HG03342 (cell line): ENCODE measurements around the gene KCNK10.
"Not testable (repeated sequence)": the region's sequence is repeated elsewhere in the genome, so short reads cannot be mapped to it uniquely, and the experiment has no call there.

ENCODE experiments used
- ATAC-seq: cut with Tn5 transposase; IDR thresholded peaks from one replicate; pipeline ENCODE4 v1.9.1; 2021; ENCODE audit warnings: mild to moderate bottlenecking, moderate library complexity; ENCODE audit not compliant: unreplicated experiment

The KCNK10 gene

DNA sequence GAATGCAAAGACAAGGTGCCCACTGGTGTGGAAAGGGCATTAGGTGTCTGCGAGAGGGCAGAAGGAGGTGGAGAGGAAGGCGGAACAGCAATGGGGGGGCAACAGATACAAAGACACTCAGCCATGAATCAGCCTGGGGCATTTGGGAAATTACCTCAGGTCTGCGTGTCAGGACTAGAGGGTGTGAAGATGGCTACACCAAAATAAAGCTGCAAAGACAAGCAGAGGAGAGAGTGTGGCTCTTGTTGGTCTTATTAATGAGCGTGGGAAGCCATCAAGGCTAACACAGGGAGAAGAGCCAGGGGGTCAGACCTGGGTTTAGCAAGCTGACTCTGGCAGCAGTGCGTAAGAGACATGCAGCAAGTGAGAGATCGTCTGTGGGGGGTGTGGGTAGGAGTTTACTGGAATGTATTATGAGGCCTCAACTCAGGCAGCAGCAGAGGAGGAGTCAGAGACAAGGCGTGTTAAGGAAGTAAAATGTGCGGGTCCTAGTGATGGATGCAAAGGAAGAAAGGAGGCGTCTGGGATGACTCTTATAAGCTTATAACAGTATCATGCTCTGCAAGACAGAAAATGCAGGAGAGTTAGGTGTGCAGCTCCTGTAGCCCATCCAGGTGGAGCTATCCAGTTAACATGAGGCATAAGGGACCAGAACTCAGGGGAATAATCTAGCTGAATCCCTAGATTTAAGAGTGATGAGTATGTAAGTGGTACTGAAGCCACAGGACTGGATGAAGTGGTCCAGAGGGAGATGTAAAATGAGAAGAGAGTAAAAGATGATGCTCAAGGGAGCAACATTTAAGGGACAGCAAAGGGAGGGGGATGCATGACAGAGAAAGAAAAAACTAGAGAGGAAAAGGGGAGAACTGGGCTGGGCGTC lies 50.4 kb downstream of the KCNK10 start:
- ATAC-seq: no peak

GRCh38 chr14:88271205-88271604 lies 51.9 kb downstream of the KCNK10 start:
- no peak for ATAC-seq

DNA sequence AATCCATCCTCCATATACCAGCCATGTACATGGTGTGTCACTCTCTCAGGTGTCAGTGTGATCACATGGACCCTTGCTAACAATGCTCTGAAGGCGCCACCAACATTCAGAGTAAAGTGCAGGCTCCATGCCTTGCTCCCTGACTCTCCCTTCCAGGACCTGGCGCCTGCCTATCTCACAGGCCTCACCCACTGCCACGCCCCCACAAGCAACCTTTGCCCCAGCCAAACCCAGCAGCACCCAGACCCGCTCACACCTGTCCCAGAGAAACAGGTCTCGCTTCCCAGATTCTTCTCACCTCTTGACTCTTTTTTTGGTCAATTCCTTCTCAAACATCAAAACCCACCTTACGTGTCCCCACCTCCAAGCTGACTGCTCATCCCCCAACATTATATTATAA lies 52.3 kb downstream of the KCNK10 start:
- ATAC-seq: no peak

GRCh38 chr14:88269806-88270420 lies 53.2 kb downstream of the KCNK10 start:
- no peak for ATAC-seq

DNA sequence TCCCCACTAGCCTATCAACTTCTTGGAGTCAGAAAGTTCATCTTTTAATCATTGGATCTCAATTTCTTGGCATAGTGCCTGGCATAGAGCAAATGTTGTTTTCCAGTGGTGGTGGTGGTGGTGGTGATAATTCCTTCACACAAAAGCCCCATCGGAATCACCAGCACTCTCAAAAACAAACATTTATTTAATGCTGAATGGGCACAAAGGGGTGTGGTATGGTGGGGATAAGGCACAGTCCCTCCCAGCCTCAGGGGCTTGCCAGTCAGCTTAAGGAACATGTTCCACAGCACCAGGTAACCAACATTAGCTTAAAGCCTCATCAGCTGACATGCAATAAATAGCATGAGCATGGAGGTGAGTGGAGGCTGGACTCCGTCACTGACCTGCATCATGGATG lies 56.6 kb downstream of the KCNK10 start:
- ATAC-seq: no peak

DNA sequence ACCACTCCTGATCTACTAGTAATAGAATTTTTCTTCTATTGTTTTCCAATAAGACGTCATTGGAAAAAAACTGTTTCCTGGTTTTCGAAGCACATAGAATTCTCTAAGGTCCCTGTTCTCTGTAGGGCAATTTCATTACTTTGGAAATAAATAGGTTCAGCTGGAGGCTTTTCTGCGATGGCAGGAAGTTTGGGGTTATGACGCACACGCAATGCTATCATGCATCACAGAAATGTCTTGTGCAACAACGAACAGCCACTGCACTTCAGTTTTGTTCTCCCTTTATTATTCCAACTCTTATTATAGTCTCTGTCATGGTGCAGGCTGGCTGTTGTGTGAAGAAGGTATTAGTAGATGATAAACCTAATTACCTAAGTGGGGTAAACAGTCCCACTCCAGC lies 59.0 kb downstream of the KCNK10 start:
- ATAC-seq: no peak

GRCh38 chr14:88261302-88261701 lies 61.8 kb downstream of the KCNK10 start:
- not testable (repeated sequence) for ATAC-seq

GRCh38 chr14:88258021-88258420 lies 65.0 kb downstream of the KCNK10 start:
- no peak for ATAC-seq

DNA sequence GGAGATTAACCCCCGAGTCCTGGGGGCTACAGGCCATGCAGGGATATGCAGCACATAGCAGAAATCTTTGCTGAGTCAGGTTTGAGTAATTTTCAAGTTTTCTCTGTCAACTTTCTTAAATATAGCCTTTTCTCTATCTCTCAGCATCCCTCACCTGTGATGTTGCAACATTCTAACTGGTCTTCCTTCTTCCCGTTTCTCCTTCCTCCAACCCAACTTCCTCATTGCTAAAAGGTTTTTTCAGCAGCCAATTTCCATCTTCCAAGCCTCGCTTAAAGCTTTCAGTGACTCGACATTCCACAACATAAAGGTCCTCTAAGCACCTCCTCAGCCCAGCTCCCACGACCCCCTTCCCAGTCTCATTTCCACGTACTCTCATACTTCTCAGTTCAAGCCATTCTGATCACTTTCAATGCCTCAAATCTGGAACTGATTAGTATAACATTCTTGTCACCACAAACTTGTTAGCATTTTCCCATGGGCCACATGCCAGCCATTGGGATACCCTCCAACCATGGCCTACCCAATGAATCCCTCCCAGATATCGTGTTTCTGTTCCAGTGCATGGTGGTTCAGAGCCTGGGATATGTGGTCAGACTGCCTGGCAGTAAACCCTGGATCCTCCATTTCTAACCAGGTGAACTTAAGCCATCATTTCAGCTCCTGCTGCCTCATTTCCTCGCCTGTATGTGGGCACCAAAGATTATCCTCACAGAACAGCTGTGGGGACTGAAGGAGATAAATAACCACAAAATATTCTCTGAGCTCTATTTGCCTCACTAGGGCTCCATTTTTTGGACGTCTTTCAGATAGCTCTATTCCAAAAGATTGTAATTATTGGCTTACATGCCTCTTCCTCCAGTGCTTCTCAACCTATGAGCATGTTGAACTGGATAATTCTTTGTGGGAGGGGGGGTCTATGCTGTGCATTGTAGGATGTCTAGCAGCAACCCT lies 65.8 kb downstream of the KCNK10 start:
- ATAC-seq: no peak

GRCh38 chr14:88255798-88256197 lies 67.3 kb downstream of the KCNK10 start:
- no peak for ATAC-seq

DNA sequence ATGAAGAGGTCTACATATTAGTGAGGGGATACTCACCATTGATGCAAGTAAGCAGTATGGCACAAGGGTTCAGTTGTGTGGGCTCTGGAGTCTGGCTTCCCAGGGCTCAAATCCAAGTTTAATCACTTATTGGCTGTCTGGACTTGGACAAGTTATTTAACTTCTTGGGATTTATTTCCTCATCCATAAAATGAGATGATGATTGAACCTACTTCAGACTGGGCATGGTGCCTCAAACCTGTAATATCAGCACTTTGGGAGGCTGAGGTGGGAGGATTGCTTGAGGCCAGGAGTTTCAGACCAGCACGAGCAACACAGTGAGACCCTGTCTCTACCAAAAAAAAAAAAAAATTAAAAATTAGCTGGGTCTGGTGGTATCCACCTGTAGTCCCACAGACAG lies 67.9 kb downstream of the KCNK10 start:
- ATAC-seq: no peak

GRCh38 chr14:88252498-88252897 lies 70.6 kb downstream of the KCNK10 start:
- ATAC-seq: no peak

GRCh38 chr14:88251650-88252049 lies 71.4 kb downstream of the KCNK10 start:
- ATAC-seq: no peak

GRCh38 chr14:88249266-88249665 lies 73.8 kb downstream of the KCNK10 start:
- ATAC-seq: no peak

- ATAC-seq: no peak
Measured at GRCh38 chr14:88248606-88249005, 74.5 kb downstream of the KCNK10 start.

- ATAC-seq: no peak
Measured at GRCh38 chr14:88247228-88247627, 75.8 kb downstream of the KCNK10 start.

DNA sequence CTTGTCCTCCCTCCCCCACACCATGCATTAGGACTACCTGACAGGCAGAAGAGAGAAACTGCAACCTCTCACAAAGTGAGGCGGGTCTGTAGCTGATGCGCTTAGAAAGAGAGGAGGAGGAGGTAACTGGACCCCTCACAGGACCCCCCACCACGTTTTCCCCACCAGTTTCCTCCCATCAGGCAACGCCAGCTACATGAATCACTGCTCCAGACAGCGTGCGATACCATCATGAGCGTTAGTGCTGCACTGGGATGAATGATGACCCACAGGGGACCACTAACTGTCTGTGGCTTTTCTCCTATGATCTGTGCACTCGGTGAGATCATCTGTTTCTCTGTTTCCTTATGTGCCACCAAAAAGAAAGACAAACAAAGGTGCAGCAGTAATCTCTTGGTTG lies 77.7 kb downstream of the KCNK10 start:
- no peak for ATAC-seq

DNA sequence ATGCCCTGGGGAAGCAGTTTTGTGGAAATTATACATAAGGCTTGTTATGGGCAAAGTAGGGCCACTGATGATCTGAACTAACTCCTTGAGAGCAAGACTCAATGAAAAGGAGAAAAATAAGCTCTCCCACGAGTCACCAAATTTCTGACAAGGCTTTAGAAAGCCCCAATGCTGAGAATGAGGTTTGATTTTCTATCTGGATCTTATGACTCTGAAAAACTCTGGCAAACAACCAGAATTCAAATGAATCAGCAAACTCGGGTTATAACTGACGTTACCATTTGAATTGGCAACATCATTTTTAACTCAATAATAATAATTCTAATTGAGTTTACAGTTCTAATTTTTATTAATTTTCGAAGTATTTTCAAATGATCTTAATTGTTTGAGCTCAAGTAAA lies 79.1 kb downstream of the KCNK10 start:
- no peak for ATAC-seq

DNA sequence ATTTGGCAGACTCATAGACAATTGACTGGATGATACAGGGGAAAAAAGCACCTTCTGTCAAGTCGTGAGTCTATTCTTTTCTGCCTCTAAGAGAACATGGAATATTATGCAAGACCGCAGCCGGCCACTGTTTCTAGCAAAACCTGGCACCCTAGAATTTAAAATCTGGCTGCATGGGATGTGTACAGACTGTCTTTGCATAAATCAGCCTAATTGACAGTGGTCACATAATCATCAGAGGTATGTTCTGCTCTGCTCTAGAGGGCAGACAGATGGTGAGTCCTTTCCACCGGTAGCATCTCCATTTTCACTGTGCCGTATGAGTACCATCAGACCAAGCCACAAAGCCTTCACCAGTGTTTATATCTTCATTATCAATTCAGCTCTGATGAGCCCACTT lies 80.6 kb downstream of the KCNK10 start:
- ATAC-seq: no peak

- ATAC-seq: no peak
Measured at GRCh38 chr14:88241810-88242209, 81.3 kb downstream of the KCNK10 start.

DNA sequence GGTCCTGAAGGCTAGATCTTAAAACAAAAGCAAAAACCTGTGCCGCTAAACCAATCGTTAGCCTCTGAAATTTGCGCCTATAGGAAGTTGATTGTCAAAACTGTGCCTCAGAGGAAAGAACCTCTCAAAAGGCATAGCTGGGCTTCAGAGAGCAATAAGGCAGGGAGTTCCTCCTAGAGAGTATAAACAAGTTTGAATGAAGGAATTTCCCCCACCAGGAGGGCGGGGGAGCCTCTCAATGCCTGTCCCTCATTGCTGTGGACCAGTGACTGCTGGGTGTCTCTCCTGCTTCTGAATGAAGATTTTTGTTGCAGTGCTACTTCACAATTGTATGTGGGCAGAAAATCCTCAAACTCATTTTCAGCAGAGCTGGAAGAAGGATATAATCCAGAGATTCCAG lies 88.6 kb downstream of the KCNK10 start:
- ATAC-seq: no peak
